HG02588 (cell line): ENCODE measurements around the gene SPATA1.
"Not testable (repeated sequence)": the region's sequence is repeated elsewhere in the genome, so short reads cannot be mapped to it uniquely, and the experiment has no call there.

ENCODE experiments used
- ATAC-seq: cut with Tn5 transposase; IDR thresholded peaks from one replicate; pipeline ENCODE4 v1.9.1; 2021; ENCODE audit warnings: mild to moderate bottlenecking, moderate library complexity; ENCODE audit not compliant: unreplicated experiment

SPATA1 gene

DNA sequence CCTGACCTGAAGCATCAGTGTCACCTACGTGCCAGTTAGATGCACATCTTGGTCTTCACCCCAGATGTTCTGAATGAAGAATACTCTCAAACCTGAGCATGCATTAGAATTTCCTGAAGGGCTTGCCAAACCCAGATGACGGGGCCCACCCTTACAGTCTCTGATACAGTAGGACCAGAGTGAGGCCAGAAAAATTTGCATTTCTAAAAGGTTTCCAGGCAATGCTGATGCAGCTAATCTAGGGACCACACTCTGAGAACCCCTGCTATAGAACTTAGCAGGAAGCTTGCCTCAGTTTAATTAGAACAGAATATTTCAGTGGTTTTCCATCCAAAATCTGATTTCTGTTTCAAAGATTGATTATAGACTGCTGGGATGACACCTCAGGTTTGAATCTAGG is 77.9 kb downstream of the SPATA1 start:
- ATAC-seq = no peak

DNA sequence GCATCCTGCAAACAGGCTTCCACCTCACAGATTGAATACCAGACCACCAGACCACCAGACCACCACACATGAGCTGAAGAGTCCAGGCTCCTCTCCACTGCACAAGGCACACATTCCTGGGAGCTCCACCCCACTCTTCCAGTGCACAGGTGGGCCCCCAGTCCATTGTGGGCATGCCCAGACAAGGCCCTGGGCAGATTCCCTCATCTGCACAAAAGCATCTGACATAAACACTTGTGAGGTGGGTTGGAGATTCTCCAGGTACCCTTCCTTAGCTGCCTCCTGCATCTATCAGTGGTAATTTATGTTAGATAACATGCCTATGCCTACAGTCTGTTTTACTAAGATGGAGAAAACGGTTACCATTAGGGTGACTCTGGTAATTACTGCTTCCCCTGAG is 79.6 kb downstream of the SPATA1 start:
- ATAC-seq = no peak

DNA sequence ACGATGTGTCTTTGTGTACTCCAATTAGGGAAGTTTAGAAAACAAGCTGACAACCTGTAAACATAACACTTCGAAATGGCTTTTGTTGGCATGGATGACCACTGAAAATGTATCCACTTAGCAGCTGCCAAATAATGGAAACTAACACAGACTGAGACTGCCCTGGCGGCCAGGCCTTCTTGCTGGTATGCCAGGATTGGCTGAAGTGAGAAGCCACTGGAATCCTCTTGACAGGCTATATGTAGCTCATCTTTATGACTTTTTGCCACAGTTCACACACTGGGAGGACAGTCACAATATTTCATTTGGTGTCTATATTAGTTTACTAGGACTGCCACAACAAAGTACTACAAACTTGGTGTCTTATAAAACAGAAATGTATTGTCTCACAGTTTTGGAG is 80.9 kb downstream of the SPATA1 start:
- no peak for ATAC-seq

DNA sequence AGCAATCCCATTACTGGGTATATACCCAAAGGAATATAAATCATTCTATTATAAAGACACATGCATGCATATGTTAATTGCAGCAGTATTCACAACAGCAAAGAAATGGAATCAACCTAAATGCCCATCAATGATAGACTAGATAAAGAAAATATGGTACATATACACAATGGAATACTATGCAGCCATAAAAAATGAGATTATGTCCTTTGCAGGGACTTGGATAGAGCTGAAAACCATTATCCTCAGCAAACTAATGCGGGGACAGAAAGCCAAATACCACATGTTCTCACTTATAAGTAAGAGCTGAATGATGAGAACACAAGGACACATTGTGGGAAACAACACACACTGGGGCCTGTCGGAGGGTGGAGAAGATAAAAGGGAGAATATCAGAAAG is 88.8 kb downstream of the SPATA1 start:
- not testable (repeated sequence) for ATAC-seq

DNA sequence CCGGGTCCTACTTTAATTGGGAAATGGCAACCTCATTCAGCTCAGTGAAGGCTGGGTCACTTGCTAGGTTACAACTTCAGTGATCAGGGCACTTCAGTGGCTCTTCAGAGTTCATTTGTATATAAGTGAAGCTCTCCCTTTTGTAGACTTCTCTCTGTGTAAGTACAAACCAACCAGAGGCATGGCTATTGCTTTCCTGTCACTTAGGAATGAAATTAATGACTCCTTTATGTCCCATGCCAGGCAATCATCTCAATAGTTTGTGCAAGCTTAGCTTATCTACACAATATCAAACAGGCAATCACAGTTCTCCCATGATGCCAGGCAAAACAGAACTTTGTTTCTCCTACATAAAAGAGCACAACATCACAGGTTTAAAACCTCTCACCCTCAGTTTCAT is 90.8 kb downstream of the SPATA1 start:
- no peak for ATAC-seq

DNA sequence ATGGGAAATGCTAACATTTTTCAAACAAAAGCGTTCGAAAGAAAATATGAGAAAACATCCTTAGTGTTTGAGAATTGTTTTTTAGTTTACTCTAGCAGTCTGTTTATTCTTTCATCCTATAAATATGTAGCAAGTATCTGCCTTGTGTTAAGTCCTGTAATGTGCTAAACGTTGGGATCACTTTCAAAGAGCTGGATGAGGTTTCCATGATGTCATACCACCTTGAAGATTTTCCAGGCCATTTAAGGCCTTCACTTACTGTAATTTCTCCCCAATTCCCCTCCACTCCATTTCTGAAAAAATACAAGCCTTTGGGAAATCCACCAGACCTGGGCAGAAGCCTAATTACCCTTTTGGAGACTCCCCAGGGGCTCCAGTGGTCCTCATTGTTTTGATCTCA is 92.2 kb downstream of the SPATA1 start:
- ATAC-seq = no peak

DNA sequence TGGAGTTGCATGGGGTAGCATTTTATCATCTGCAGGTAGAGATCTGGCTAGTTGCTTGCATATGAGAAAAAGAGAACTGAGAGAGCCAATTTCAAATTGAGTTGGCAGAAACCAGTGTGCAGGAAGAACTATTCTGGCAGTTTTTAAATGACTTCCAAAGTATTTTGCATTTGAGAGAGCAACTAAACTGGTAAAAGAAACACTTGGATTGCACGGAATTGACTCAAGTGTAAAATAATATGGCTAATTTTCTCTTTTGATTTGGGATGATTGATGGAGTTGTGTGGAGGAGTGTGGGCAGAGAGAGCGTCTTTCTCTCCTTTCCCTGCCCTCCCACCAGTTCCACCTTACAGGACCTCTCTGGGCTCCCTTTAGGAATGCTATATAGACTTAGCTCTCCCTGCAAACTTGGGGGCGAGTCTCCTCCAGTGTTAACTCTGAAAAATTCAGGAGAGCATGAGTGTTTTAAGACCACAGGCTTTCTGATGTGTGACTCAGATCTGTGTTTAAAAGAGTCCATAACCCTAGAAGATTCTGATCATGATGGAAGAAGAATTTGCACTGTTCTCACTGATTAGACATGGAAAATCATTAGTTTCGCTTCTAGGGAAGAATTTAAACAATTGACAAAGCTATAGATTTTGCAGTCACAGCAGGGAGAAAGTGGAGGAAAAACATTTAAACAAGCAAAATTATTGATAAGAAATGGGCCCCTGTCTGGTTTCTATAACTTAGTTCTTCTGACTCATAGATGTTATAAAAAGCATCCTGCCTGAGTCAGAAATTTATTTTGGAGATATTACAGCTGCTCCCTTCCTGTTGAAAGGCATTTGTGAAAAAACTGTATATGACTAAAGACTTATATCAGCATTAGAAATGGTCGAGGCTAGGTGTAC is 92.9 kb downstream of the SPATA1 start:
- peak; percentile 82 for ATAC-seq

DNA sequence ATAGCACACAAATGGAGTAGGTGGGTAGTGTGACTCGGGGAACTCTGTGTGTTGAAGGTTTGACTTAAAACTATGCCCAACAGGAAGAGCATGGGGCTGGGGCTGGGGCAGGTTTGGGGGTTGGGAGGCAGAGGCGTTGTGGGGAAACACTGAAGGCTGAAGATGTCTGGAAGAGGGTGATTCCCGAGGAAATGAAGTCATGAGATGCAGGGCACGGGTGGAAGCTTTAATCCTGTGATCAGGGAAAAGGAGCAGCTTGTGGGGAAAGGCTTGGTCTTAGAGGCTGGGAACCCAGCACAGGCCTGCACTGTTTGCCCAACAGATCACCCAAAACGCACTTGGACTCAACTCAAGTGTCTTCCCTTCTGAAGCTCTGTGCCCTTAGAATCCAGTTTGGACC is 94.6 kb downstream of the SPATA1 start:
- ATAC-seq = no peak

DNA sequence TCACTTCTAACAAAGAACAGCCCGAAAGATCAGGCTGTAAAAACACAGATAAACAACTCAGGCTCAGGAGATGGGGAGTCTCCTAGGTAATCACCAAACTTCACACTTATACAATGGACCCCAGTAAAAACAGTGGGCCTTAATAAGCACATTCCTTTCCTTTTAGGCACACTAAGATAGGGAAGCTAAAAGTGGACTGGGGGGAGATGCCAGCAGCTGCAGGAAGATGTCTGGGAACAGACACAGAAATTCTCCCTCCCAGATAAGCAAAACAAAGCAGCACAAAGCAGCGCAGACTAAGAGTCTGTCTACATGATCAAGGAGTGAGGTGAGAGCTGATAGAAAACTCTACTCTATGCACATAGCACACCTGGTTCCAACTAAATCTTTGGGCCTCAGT is 97.0 kb downstream of the SPATA1 start:
- ATAC-seq = no peak

DNA sequence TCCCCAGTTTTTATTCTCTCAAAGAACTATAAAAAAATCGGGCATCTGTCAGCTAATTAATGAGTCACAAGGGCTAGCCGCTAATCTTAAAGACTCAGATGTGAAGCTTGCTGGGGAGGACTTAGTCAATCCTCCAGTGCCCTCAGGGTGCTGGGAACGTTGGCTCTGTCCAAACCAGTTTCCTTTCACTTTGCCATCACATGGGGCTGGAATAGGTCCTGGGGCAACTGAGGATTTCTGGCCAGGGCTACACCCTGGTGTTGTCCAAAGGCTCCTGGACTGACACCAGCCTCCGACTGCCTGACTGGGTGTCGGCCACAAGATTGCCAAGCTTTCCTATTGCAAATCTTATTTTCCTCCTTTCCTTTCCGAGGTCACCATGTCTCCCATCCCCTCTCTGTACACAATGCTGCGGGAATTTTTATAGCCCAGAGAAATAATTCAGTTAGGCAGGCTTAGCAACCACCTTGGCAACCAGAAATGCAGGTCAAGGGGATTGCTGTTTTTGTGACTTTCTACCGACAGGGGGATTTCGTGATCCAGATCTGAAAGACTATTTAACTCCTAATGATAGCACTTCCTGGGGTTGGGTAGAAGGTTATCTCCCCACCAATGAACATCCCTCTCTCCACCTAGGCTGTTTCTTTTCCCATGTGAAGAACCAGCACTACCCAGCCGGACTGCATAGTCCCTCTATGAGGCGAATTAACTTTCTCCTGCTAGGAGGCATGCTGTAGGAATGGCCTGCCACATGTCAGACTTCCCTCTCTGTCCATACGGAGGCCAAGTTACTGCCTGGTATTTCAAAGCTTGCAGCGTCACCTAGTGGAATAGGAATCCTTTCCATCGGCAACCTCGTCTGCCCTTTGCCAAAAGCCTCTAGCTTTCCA is 98.0 kb downstream of the SPATA1 start:
- ATAC-seq = no peak

DNA sequence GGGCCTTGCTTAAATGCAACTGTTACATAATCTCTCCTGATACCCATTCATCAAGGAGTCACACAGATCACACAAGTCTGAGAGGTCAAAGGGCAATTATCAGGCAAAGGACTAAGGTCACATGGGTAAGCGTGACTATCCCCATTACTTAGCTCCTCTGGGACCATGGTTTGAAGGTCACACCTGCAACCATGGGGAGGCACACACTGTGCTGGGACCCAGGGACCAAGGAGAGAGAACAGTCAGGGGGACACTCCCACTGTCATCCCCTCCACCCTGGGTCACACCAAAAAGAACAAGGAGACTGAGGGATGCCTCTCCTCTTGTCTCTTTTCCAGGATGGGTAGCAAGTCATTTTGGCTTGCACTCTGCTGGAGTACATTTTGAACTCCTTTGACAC is 99.0 kb downstream of the SPATA1 start:
- ATAC-seq = no peak

DNA sequence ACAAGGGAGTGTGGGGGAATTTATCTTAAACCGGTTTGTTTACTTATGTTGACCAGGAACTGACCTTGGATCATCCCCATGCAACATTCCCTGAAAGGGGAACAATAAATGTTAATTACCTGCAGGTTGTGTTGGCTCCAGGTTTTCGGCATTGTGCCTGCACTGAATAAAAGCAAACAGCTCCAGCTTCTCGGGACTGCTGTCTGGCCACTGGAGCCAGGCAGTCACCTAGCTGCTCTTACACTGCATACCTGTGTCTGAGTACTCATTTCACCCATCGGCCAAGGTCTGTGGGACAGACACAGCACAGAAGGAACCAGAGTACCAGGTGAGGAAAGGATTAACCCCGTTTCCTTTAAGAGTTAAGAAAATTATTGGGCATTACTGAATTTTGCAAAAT is 100.8 kb downstream of the SPATA1 start:
- ATAC-seq = no peak

DNA sequence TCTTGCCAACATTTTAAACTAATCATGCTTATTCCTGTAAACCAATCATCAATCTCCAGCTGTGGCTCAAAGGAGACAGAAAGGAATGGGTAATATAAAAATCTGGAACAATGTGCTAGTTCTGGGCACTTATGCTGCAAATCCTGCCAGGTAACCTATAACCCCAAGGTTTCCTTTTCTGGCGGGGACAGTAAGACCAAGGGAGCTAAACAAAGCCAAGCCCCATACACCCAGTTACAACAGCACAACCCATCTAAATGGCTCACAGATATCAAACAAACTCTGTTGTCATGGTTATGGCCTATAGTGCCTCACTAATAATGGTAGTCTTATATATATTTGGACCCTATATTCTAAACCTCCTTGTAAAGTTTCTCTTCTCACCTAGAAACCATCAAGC is 104.9 kb downstream of the SPATA1 start:
- no peak for ATAC-seq

DNA sequence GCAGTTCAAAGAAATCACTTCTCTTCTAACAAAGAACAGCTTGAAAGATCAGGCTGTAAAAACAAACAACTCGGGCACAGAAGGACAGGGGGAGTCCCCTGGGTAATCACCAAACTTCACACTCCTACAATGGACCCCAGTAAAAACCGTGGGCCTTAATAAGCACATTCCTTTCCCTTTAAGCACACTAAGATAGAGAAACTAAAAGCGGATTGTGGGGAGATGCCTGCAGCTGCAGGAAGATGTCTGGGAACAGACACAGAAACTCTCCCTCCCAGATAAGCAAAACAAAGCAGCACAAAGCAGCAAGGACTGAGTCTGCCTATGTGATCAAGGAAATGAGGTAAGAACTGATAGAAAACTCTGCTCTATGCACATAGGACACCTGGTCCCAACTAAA is 105.6 kb downstream of the SPATA1 start:
- peak; percentile 44 for ATAC-seq

DNA sequence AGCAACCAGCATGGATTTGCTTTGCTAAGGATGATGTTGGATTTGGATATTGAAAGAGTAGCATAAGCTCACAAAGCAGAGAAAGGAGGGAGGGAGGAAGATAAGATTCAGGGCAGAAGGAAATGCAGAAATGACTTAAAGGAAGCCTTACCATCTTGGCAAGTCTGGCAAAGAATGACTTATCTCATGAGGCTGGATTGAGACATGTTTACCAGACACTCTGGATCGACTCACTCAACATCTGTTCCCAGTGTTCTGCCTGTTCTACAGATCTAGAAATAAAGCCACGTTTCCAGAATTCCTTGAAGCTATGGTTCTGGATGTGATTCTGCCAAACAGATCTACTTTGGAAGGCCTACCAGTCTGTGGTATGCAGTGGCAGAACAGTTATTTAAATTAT is 106.8 kb downstream of the SPATA1 start:
- no peak for ATAC-seq

DNA sequence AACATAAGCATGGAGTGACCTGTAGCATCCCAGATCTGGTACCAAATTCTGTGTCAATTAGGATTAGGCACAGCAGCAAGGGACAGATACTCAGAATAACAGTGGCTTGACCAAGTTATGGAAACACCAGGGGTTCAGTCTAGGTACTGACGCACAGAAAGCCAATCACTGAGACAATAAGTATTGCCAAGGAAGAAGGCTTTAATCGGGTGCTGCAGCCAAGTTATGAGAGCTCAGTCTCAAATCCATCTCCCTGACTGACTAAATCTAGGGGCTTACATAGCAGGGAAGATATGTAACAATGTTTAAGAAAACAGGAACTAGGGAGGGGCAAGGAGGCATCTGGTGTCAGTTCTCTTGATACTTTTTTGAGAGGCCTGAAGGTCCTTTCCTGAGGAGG is 107.7 kb downstream of the SPATA1 start:
- ATAC-seq = no peak

DNA sequence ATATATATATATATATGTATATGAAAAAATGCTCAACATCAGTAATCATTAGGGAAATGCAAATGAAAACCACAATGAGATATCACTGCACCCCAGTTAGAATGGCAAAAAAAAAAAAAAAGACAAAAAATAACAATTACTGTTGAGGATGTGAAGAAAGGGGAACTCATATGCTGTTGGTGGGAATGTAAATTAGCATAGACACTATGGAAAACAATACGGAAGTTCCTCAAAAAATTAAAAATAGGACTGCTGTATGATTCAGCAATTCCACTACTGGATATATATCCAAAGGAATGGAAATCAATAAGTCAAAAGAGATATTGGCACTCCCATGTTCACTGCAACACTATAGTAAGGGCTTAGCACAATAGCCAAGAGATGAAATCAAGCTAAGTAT is 109.6 kb downstream of the SPATA1 start:
- no peak for ATAC-seq
